ENCODE data around the gene SYT6. TPM values are rescaled to one million over a fixed set of nuclear protein-coding genes. Genes with fewer than 3 reads are reported as not detected.

SYT6 gene
- total RNA-seq, 4 donors from 2014 or later: 2.0 TPM; not detected in 3

- WGBS, 2 donors (ENCODE audit: low coverage in 1 of 2): 76% methylated on average over 3 of the region's 3 CpGs; no CpG with 5 or more reads in 1 of the 2 donors
- H3K9me3 ChIP-seq: no peaks in the 10 kb centered on the region
- no peak overlapping the region for H3K27ac ChIP-seq
Observed at GRCh38 chr1:114167226-114167625, 13.6 kb upstream of the SYT6 start.

GRCh38 chr1:114164840-114165543, 11.3 kb upstream of the SYT6 start:
- no peak for ATAC-seq
- 77 to 96% methylated on average over 3 of the region's 3 CpGs for WGBS, 2 donors (ENCODE audit: low coverage in 1 of 2)
- H3K27me3 ChIP-seq: peaks cover 11% of the 10 kb centered on the region

More at GRCh38 chr1:114167226-114167625, 13.6 kb upstream of the SYT6 start:
- H3K36me3 ChIP-seq: no peaks in the 10 kb centered on the region
- H3K27me3 ChIP-seq: no peaks in the 10 kb centered on the region
- ATAC-seq: no peak
- no peak for TF ChIP-seq EP300 (IDR thresholded peaks at IDR 0.05)
- H3K4me3 ChIP-seq: no peak overlapping the region
- no peaks in the 10 kb centered on the region for H3K4me1 ChIP-seq

GRCh38 chr1:114159941-114160340, 6.3 kb upstream of the SYT6 start:
- ATAC-seq: no peak
- no peak for TF ChIP-seq EP300 (IDR thresholded peaks at IDR 0.05)
- no peaks in the 10 kb centered on the region for H3K9me3 ChIP-seq
- peaks cover 59% of the 10 kb centered on the region for H3K27me3 ChIP-seq
- no peak overlapping the region for H3K27ac ChIP-seq
- WGBS, 2 donors (ENCODE audit: low coverage in 1 of 2): 67 to 76% methylated on average over 2 of the region's 2 CpGs
- no peaks in the 10 kb centered on the region for H3K36me3 ChIP-seq
- peaks cover 0 to 3% (median 0%) of the 10 kb centered on the region in 3 donors for H3K4me1 ChIP-seq
- H3K4me3 ChIP-seq: no peak overlapping the region

More at GRCh38 chr1:114164840-114165543, 11.3 kb upstream of the SYT6 start:
- TF ChIP-seq EP300 (IDR thresholded peaks at IDR 0.05): no peak
- TF ChIP-seq, protein P1, sequence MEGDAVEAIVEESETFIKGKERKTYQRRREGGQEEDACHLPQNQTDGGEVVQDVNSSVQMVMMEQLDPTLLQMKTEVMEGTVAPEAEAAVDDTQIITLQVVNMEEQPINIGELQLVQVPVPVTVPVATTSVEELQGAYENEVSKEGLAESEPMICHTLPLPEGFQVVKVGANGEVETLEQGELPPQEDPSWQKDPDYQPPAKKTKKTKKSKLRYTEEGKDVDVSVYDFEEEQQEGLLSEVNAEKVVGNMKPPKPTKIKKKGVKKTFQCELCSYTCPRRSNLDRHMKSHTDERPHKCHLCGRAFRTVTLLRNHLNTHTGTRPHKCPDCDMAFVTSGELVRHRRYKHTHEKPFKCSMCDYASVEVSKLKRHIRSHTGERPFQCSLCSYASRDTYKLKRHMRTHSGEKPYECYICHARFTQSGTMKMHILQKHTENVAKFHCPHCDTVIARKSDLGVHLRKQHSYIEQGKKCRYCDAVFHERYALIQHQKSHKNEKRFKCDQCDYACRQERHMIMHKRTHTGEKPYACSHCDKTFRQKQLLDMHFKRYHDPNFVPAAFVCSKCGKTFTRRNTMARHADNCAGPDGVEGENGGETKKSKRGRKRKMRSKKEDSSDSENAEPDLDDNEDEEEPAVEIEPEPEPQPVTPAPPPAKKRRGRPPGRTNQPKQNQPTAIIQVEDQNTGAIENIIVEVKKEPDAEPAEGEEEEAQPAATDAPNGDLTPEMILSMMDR (IDR thresholded peaks at IDR 0.05): no peak
- no peak for TF ChIP-seq POLR2A (IDR thresholded peaks at IDR 0.05)
- TF ChIP-seq POLR2AphosphoS5 (IDR thresholded peaks at IDR 0.05): no peak
- no peak overlapping the region for H3K4me3 ChIP-seq
- H3K4me1 ChIP-seq: no peaks in the 10 kb centered on the region
- no peaks in the 10 kb centered on the region for H3K36me3 ChIP-seq
- no peaks in the 10 kb centered on the region for H3K9me3 ChIP-seq
- H3K27ac ChIP-seq: no peak overlapping the region

- Histone ChIP-seq H3K4me1 (peaks cover 0 to 30% (median 19%) of the 10 kb centered on the region in 3 donors), H3K4me3 (no peak overlapping the region), H3K36me3 (no peaks in the 10 kb centered on the region), H3K27me3 (peaks cover 85% of the 10 kb centered on the region), H3K9me3 (no peaks in the 10 kb centered on the region), H3K27ac (no peak overlapping the region)
- no peak for ATAC-seq
- TF ChIP-seq, protein P1 (IDR thresholded peaks at IDR 0.05): no peak
- TF ChIP-seq POLR2AphosphoS5 (IDR thresholded peaks at IDR 0.05) (no peak), POLR2A (IDR thresholded peaks at IDR 0.05) (no peak), EP300 (IDR thresholded peaks at IDR 0.05) (no peak)
- WGBS, 2 donors (ENCODE audit: low coverage in 1 of 2): 48 to 68% methylated on average over 4 to 5 of the region's 6 CpGs
Observed at GRCh38 chr1:114157275-114157660, 3.6 kb upstream of the SYT6 start.

- no peak overlapping the region for H3K27ac ChIP-seq
- H3K36me3 ChIP-seq: no peaks in the 10 kb centered on the region
- no peaks in the 10 kb centered on the region for H3K9me3 ChIP-seq
- H3K4me1 ChIP-seq: peaks cover 0 to 35% (median 22%) of the 10 kb centered on the region in 3 donors
- WGBS, 2 donors (ENCODE audit: low coverage in 1 of 2): 17 to 51% methylated on average over 2 to 3 of the region's 5 CpGs
- H3K27me3 ChIP-seq: peaks cover 91% of the 10 kb centered on the region
- TF ChIP-seq POLR2A (IDR thresholded peaks at IDR 0.05): no peak
- no peak for TF ChIP-seq POLR2AphosphoS5 (IDR thresholded peaks at IDR 0.05)
- TF ChIP-seq, protein P1 (IDR thresholded peaks at IDR 0.05): no peak
- no peak for TF ChIP-seq EP300 (IDR thresholded peaks at IDR 0.05)
- H3K4me3 ChIP-seq: no peak overlapping the region
- ATAC-seq: no peak
Observed at GRCh38 chr1:114156538-114157274, 3.0 kb upstream of the SYT6 start.

Data from gastroesophageal sphincter (tissue), 4 donors.